ENCODE data around the gene SEPHS1.
"Not testable (repeated sequence)": the region's sequence is repeated elsewhere in the genome, so short reads cannot be mapped to it uniquely, and the experiment has no call there.

DNA sequence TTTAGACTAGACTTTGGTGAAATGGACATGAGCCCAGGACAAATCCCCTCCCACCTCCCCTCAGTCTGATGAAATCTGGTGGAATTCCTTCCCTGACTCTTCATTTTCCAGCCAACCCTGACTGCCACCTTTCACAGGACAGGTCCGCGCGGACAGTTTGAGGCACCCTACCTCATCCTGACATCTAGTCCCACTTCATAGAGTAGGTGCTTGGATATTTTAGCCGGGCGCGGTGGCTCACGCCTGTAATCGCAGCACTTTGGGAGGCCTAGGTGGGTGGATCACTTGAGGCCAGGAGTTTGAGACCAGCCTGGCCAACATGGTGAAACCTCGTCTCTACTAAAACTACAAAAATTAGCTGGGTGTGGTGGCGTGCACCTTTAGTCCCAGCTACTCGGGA, 71.9 kb downstream of the SEPHS1 start:
- not testable (repeated sequence) for TF ChIP-seq ZNF274 (IDR thresholded peaks at IDR 0.05; ENCODE audit: low read depth, low read length); SUZ12 (IDR thresholded peaks at IDR 0.05; ENCODE audit: extremely low read depth, insufficient read depth, insufficient read length); YY1 (IDR thresholded peaks at IDR 0.05; ENCODE audit: insufficient read depth, insufficient read length)
